ENCODE measurements around the gene ARMC3.

Gene ARMC3

DNA sequence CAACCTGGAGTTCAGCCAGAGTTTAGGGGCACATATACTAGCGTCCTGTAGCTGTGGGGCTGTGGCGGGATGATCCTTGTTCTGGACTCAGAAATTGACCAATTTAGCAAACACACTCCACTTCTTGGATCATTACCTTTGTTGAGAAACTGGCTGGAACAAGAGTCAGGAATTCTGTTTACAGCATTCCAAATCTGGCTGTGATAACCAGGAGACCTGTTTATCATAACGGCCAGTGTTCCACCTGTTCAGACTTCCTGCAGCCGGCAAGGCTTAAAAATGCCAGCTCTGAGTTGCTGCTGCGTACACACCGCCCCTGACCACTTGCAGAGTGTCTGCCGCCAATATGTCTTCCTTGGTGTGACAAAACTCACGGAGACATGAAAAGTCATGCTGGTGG lies 64.8 kb downstream of the ARMC3 start:
- DNase-seq (ENCODE audit: low spot score) = no peak

- no peak for DNase-seq (ENCODE audit: low spot score)
Observed at GRCh38 chr10:22993314-22993713, 65.5 kb downstream of the ARMC3 start.

GRCh38 chr10:22997096-22997495 lies 69.2 kb downstream of the ARMC3 start:
- DNase-seq (ENCODE audit: low spot score) = peak; percentile 43

DNA sequence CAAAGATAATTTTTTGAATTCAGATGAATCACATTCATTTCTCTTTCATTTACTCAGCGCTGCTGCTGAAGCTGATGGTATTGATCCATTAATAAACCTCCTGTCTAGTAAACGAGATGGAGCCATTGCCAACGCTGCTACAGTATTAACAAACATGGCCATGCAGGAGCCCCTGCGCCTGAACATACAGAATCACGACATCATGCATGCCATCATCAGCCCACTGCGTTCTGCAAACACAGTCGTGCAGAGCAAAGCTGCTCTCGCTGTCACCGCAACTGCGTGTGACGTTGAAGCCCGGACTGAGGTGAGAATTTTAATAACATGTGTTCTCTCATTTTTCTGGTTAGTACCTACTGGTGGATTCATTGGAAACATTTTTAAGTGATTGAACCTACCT lies 70.2 kb downstream of the ARMC3 start:
- peak; percentile 20 for DNase-seq (ENCODE audit: low spot score)

DNA sequence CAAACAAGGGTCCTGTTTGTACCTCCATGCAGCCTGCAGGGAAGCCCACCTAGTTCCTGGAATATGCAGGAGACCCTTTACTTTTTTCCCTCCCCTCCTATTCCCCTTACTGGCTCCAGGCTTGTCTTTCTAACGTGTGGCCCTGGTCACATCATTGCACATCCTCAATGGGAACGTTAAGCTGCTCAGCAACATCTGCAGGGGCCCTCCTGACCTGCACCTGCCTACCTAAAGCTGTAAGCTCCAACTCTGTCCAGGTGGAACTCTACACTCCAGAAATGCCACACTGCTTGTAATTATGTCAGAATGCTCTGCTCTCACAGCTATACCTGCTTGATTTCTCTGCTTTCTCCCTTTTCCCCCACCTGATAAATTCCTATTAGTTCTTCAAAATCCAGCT lies 72.1 kb downstream of the ARMC3 start:
- DNase-seq (ENCODE audit: low spot score) = no peak

DNA sequence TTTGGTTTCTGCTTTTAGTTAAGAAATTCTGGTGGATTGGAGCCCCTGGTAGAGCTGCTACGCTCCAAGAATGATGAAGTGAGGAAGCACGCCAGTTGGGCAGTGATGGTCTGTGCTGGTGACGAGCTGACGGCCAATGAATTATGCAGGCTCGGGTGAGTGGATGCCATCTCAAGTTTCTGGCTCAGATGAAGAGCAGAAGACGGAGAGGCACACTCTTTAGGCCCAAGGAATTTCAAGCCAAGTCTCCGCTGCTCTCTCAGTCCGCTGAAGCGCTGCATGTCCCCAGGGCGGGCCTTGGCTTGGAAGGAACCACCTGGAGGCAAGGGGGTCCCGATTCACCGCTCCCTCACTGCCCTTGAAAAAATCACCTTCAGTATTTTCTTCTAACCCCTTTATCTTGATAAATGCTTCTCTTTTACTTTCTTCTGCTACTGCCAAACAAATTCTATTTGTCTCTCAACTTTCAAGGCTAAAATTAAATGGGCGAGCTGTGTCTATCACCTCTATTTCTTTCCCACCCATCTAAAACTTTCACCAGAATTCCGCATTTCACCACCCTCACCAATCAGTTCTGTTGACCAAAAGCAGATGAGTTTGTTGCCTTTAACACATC lies 74.2 kb downstream of the ARMC3 start:
- peak; percentile 21 for DNase-seq (ENCODE audit: low spot score)

- DNase-seq (ENCODE audit: low spot score) = no peak
Observed at GRCh38 chr10:23005150-23005549, 77.3 kb downstream of the ARMC3 start.

DNA sequence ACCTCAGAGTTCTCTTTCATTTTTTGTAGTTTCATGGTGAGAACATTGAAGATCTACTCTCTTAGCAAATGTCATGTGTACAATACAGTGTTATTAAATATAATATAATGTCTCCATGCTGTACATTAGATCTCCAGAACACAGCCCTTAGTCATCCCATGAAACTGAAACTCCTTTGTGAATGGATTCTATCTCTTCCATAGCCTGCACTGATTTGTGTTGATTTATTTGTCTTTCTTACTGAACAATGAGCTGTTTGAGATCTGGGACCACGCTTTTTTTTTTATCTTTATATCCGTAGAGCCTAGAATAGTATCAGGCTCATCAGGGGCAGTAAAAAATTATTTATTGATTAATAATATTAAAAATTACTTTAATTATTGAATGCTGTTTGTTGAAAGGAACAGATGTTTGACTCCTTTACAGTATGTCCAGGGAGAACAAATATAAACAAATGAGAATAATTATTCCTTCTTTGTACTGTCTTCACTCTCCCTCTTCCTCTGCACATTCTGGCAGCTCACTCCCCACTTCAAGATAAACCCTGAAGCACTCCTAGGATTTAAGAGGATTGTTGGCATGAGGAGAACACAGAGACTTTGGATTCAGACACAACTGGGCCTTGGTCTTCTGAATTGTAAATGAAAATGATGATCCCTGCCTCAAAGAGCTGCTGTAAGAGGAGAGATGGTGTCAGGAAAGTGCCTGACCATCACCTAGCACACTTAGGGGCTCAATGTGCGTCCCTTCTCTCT lies 85.9 kb downstream of the ARMC3 start:
- no peak for DNase-seq (ENCODE audit: low spot score)

DNA sequence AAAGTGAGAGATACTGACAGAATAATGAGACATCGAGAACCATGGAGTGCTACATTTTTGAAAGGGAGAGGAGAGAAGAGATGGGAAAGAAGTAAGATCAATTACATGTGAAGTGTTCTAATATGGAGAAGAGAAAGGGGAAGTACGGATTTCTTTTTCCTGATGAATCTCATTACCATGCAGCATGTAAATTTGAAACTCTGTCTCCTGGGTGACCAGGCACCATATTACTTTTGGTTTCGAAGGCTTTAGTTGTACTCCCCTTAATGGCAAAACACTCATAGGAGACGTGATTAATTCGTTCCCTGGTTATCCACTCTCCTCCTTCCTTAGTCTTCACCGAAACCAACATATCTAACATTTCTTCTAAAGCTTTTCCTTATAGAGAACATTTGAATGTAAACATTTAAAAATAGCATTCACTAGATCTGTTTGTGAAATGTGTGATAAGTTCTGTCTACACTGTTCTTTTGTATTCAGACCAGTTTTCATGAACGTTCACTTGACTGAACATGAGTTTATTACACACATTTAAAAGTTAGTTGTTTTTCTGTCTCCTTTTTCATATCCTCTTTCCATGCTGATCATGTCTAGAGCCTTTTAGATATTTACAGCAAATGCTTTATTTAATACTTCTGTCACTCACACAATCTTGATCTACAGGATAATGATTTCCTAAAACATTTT lies 87.3 kb downstream of the ARMC3 start:
- DNase-seq (ENCODE audit: low spot score) = no peak

GRCh38 chr10:23016636-23017035 lies 88.8 kb downstream of the ARMC3 start:
- DNase-seq (ENCODE audit: low spot score) = no peak

DNA sequence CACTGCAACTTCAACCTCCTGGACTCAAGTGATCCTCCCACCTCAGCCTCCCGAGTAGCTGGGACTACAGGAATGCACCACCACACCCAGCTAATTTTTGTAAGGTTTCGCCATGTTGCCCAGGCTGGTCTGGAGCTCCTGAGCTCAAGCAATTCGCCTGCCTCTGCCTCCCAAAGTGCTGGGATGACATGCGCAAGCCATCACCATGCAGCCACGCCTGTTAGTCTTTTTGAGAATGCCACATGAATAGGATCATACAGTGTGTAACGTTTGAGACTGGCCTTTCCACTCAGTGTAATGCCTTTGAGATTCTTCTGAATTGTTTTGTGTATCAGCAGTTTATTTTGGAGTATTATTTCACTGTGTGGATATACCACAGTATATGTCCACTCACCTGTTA lies 91.8 kb downstream of the ARMC3 start:
- DNase-seq (ENCODE audit: low spot score) = no peak

- DNase-seq (ENCODE audit: low spot score) = no peak
Observed at GRCh38 chr10:23021430-23021829, 93.6 kb downstream of the ARMC3 start.

DNA sequence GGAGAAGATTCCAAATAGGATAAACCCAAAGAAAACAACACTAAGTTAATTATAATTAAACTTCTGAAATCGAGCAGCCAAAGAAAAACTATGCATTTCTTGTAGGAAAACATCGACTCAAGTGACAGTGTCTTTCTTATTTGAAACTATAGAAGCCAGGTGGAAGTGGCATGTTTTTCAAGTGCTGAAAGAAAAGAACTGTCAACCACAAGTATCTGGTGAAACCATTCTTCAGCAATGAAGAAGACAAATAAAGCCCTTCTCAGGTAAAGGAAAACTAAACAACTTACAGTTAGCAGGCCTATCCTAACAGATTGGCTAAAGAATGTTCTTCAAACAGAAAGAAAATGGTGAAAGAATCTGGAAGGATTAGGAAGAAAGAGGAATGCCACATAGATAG lies 96.1 kb downstream of the ARMC3 start:
- no peak for DNase-seq (ENCODE audit: low spot score)

GRCh38 chr10:23031318-23031717 lies 103.5 kb downstream of the ARMC3 start:
- DNase-seq (ENCODE audit: low spot score) = no peak

GRCh38 chr10:23034790-23035189 lies 106.9 kb downstream of the ARMC3 start:
- no peak for DNase-seq (ENCODE audit: low spot score)

DNA sequence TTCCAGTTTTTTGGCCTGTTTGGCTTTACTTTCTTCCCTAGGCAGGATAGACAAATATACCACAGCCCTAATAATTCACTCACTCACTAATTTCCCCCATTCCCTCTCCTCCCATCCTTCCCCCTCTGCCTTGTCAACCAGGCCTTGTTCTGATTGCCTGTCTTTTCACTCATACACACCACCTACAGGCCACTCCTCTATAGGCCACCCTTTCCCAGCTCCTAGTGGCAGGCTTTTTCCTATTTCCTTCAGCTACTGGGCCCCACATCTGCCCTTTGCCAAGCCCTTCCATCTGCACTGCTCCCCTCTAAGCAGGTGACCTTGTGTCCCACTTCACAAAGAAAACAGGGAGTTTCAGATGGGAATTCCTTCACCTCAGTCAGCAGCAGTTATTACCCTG lies 107.7 kb downstream of the ARMC3 start:
- peak; percentile 29 for DNase-seq (ENCODE audit: low spot score)

GRCh38 chr10:23037152-23037551 lies 109.3 kb downstream of the ARMC3 start:
- no peak for DNase-seq (ENCODE audit: low spot score)

DNA sequence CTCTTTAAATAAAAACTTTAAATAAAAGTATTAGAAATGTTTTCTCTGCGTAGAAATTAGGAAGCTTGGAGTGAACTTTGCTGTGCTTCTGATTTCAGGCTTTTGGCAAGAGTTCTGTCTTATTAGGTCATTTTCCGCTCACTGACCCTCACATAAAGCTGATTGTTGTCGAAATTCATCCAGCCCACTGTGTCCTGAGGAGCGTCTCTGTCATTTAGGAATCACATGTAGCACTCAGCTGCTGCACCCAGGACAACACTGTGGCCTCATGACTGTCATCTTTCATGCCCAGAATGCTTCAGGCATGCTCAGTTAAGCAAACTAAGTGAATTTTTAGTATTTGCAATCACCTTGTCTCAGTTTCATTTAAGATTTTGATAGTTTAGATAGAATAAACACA lies 109.7 kb downstream of the ARMC3 start:
- no peak for DNase-seq (ENCODE audit: low spot score)

DNA sequence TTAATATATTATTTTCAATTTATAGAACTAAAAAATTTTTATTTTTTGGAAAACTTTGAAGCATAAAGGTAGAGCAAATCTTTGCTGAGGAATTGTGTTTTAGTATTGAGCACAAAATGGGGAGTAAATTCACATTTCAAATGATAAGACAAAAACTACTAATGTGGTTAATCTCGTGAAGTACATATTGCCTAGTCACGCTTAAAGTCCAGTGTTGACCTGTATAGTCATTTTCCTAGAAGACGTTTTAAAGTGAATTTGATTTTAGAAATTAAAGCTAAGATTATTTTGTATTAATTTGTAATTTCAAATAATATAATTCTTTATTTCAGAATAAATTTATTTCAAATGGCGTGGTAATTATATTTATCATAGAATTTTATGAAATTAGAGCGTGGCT lies 110.3 kb downstream of the ARMC3 start:
- no peak for DNase-seq (ENCODE audit: low spot score)

DNA sequence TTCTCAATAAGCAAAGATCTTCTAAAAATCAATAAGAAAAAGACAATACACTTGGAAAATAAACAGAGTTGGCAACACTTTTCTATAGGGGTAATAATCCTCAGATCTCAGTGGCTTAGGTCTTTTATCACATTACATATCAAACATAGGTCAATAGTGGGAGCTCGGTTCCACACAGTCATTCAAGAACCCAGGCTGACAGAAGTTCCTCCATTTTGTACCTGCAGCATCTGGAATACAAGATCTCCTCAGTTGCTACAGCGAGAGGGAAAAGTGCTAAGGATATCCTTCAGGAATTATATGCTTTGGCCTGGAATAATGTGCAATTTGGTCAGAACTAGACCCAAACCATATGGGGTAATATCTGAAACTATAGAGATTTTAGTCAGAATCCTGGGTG lies 112.1 kb downstream of the ARMC3 start:
- DNase-seq (ENCODE audit: low spot score) = no peak

GRCh38 chr10:23046027-23046426 lies 118.2 kb downstream of the ARMC3 start:
- DNase-seq (ENCODE audit: low spot score) = no peak

GRCh38 chr10:23047201-23048050 lies 119.6 kb downstream of the ARMC3 start:
- DNase-seq (ENCODE audit: low spot score) = no peak

All from SK-N-DZ (cell line).